Non-pigmented ciliary epithelial cell (primary cell): ENCODE measurements around the gene DNMT1.

ENCODE experiments used
- DNase-seq: peaks from one replicate; pipeline ENCODE4 v3.0.0-alpha.2; 2010; ENCODE audit warnings: low read depth

Gene DNMT1

DNA sequence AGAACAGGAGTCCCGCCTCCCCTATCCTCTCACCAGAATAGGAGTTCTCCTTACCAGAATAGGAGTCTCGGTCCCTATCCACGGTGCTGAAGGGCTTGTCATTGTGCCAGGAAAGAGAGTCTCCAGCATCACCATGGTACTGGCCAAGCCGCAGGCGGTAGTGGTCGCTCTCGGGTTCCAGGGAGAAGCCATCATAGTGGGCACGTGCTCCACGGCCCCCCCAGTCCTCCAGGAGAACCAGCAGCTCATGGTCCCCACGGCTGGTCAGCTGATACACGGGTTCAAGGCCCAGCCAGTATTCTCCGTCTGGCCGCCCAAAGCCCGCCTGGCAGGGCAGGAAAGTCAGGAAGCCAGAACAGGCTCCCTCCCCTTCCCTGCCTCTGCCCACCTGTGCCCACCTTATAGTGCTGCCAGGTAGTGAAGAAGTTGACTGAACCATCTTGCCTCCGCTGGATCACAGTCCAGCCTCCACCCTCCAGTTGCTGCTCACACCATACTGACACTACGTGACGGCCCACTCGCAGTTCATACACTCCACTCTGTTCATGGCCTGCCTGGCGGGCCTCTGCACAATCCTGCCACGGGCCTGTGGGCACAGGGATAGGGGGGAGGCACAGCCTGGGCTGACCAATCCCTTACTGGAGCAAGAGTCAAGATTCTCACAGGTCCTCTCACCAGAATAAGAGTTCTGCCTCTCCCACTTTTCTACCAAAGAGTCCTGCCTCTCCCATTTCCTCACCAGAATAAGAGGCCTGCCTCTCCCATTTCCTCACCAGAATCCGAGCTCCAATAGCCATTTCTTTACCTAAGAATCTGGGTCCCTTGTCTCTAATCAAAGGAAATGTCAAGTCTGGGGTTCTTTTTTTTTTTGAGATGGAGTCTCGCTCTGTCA, 101.2 kb downstream of the DNMT1 start:
- DNase-seq: no peak

DNA sequence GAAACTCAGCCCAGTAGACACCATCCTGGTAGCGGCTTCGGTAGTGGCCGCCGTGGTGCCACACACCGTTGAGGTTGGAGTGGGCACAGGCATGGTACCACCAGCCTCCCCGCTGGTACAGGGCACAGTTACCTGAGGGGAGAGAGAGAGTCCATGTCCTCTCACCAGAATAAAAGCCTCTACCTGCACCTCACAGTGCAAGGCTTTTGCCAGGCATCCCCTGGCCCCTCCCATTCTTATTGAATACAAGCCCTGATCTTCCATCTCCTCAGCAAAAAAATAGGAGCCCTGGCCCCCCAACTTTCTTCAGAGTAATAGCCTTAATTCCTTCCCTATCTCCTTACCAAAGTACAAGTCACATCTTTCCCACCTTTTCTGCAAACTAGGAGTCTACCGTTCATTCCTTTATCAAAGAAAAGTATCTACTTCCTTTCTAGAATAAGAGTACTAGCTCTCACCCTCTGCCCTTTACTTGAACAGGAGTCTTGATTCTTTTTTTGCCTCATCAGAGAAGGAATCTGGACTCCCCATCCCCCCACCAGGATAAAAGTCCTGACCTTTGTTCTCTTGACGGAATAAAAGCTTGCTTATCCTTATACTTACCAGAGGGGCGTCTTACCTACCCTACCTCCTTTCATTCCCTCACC, 102.0 kb downstream of the DNMT1 start:
- DNase-seq: no peak

DNA sequence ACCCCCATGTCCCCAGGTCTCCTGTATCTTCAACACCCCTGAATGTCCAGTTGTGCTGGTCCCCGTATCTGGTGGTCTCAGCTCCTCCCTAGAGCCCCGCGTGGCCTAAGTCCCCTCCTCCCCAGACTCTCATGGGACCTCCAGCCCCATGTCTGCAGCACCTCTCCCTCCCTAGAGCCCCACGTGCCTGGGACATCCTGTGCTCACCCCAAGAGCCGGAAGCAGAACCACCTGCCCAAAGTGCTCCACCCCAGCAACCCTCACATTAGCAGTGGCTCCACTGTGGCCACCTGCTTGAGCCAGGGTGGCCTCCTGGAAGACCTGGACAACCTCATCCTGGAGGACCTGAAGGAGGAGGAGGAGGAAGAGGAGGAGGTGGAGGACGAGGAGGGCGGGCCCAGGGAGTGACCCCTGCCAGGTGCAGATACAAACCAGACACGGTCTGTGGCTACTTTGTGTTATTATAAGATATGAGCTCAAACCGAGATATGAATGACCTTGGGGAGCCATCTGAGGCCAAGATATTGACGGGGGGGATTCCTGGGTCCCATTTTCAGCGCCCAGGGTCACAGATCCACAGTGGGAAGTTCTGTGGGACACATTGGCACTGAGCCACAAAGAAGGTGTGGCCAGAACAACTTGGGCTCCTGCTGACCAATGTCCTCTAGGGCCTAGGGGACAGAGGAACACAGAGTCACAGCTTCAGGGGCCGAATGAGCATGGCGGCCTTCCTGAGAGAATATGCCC, 102.7 kb downstream of the DNMT1 start:
- DNase-seq: no peak

DNA sequence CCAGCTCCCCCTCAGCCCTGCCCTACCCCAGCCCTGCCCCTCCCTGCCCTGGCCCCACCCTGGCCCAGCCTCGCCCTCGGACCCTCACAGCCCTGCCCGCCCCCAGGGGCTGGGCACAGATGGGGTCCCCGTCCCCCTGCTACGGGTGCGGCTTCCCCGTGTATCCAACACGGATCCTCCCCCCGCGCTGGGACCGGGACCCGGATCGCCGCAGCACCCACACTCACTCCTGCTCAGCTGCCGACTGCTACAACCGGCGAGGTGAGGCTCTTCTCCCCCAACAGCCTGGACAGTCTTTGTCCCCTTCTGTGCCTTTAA, 103.4 kb downstream of the DNMT1 start:
- no peak for DNase-seq

DNA sequence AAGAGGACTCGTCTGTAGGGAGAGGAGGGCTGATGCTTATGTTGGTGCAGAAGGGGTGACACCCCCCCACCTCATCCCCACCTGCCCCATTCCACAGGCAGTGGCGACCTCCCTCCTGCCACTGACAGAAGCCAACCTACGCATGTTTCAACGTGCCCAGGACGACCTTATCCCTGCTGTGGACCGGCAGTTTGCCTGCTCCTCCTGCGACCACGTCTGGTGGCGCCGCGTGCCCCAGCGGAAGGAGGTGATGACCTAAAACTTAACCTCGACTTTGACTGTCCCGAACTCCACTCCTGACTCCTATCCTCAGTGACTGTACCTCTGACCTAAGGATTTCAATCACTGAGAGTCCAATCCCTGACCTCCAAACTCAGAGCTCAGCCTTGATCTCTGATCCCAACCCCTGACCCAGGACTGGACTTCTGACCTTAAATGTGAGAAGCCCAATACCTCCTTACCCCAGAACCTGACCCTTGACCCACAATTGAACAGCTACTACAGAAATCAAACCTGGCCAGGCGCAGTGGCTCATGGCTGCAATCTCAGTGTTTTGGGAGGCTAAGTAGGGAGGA, 104.9 kb downstream of the DNMT1 start:
- no peak for DNase-seq

DNA sequence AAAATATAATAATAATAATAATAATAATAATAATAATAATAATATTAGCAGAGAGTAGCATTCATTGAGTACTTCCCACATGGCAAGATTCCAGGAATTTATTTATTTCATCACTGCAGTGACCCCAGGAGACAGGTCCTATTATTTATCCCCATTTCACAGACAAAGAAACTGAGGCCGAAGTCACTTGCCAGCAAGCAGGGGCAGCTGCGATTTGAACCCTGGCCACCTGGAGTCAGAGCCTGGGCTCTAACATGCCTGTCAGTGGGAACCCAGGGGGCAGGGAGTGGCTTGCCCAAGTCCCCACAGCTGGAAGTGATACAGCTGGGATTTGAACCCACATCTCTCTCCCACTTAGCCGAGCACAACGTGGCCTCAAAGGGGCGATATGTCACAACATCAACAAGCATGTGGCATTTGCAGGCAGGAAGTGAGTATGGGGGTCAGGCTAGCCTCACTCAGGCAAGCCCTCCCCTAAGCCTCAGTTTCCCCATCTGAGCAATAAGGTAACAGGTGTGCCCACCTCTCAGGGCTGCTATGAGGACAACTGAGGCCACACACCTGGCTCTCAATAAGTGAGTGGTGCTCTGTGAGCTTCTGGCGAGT, 105.7 kb downstream of the DNMT1 start:
- no peak for DNase-seq

DNA sequence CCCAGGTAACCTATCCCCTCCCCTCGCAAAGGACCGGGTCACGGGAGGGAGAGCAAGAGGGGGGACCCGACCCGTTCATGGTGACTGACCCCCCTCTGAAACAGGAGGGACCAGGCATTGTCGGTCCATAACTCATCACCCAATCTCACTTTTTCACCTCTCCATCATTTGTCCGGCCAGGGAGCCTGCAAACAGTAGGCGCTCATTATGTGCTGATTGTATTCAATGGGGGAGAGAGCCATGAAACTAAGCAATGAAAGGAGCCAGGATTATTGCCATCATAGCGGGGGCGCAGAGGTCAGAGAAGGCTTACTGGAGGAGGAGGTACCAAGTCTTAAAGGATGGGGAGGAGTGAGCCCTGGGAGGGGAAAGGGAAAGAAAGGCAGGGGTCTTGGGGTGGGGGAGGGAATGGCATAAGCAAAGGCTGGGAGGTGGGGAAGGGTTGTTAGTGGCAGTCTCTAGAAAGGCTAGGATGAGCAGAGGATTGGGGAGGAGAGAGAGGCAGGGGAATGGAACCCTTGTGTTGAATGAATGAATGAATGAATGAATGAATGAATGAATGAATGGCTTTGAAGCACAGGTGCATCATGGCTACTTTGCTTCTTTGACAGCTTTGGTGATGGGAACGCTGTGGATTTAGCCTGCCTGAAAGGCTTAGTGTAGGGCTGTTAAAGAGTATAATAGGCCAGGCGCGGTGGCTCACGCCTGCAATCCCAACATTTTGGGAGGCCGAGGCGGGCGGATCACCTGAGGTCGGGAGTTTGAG, 107.3 kb downstream of the DNMT1 start:
- DNase-seq: no peak

DNA sequence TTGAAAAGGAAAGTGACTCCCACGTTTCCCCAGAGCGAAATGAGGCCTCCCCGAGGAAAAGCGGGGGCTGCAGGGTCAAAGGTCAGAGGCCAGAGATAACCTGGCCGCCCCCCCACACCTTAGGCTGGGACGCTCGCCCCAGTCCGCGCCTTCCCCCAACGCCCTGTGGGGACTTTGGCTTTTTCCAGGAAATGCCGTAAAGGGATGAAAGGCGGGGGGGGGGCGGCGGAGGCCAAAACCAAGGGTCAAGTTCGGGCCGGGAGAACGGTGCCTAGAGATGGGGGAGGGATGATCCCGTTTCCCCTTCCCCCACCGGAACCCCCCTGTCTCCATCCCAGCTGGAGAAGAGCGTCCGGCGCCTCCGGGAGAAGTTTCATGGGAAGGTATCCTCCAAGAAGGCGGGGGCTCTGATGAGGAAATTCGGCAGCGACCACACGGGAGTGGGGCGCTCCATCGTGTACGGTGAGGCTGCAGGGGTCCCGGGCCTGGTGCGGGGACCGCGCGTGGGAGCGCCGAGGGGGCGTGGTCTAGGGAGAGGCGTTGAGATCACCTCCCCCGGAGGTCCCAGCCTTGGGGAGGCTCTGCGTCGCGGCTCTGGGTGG, 108.1 kb downstream of the DNMT1 start:
- no peak for DNase-seq

DNA sequence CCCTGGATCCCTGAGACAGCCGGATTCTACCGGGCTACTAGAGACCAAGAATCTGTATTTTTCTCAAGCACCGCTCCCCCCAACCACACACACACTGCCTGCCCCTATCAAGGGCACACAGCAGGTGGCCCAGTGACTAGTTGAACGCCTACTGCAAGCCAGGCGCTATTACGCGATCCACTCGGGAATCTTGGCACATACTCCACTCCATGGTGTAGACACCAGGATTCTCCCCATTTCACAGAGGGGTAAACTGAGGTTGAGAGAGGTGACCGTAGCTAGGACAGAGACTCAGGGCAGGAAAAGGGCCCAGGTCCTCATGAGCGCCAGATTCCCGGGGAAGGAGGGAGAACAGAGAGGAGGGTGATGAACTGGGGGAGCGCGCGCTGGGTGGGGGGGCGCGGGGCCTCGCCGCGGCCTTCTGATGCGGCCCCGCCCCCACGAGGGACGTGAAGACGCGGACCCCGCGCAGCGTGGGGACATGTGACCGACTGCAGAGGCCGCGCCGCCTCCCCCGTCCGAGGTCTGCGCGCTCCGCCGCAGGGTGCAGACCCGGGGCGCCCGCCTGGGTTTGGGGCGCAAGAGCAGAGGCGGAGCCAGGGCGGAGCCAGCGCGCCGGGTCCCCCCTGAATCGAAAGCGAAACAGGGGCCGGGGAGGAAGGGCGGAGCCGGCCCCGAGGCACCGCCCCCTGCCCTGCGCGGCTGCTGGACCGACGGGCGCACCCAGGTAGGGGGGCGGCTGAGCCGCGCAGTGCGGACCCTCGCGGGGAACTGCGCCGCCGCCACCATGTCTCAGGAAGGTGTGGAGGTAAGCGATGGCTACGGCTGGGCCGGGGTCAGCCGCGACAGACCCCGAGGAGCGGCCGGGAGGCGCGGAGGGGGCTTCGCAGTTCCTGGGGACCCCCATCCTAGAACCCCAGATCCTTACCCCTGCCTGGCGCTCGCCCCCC, 108.8 kb downstream of the DNMT1 start, which contains the start of gene SHFL:
Gene SHFL, plus strand, starts transcription at position 677 of the 950 bp plus-strand sequence. Its CDS starts 111 bp downstream, at position 788.
- no peak for DNase-seq

DNA sequence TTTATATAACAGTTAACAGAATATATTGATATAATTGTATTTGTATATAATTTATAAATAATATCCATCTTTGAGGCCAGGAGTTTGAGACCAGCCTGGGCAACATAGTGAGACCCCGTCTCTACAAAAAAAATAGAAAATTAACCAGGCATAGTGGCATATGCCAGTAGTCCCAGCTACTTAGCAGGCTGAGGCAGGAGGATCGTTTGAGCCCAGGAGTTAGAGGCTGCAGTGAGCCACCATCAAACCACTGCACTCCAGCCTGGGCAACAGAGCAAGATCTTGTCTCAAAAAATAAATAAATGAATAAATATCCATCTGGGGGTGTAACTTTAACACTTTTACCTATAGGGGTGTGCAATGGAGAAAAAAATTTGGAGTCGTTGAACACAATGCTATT, 110.0 kb downstream of the DNMT1 start:
- no peak for DNase-seq

DNA sequence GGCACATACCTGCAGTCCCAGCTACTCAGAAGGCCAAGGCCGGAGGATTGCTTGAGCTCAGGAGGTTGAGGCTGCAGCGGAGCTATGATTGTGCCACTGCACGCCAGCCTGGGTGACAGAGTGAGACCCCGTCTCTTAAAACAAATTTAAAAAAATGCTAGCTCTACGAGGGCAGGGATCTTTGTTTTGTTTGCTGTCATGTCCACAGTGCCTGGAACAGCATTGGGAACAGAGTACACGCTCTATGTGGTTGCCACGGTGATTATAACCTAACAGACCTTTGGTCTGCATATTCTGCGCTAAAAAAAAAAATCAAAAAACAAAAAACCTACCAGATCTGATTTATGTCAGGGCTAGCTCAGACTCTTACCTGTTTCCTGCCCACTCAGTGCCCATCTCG, 110.8 kb downstream of the DNMT1 start:
- no peak for DNase-seq
